Astrocyte (in vitro differentiated cells and primary cell): ENCODE data around the gene TCTN1. TPM values are rescaled to one million over a fixed set of nuclear protein-coding genes. Genes with fewer than 3 reads are reported as not detected.

Experiments
- DNase-seq: peaks from one replicate; pipeline ENCODE4 v3.0.0-alpha.2; 2010; ENCODE audit warnings: low read depth
- FAIRE-seq: peaks from 2 replicates; lab custom pipeline; 2011; peaks lifted over from hg19 to GRCh38; lab: Jason Lieb, UNC
- H2AFZ ChIP-seq: 2 replicates; pipeline ENCODE4 v1.6.0; 2012; ENCODE audit warnings: low read depth, low read length, inconsistent platforms
- H3K27ac ChIP-seq: 2 replicates; pipeline ENCODE4 v1.5.1; 2011; ENCODE audit warnings: low read depth, low read length, inconsistent platforms
- H3K27me3 ChIP-seq: 2 replicates; pipeline ENCODE4 v1.6.0; 2011; ENCODE audit warnings: low read length, inconsistent platforms; ENCODE audit not compliant: insufficient read depth
- H3K36me3 ChIP-seq: 2 replicates; pipeline ENCODE4 v1.5.1; 2011; ENCODE audit warnings: low read length, inconsistent platforms; ENCODE audit not compliant: insufficient read depth
- H3K4me1 ChIP-seq: 2 replicates; pipeline ENCODE4 v1.5.1; 2011; ENCODE audit warnings: low read length, inconsistent platforms; ENCODE audit not compliant: insufficient read depth
- H3K4me2 ChIP-seq: 2 replicates; pipeline ENCODE4 v1.6.0; 2012; ENCODE audit warnings: low read length, inconsistent platforms
- H3K4me3 ChIP-seq: 2 replicates; pipeline ENCODE4 v1.5.1; 2011; ENCODE audit warnings: low read depth, mild to moderate bottlenecking, low read length, inconsistent platforms; ENCODE audit not compliant: insufficient read depth
- H3K79me2 ChIP-seq: 2 replicates; pipeline ENCODE4 v1.6.0; 2012; ENCODE audit warnings: mild to moderate bottlenecking, low read length, inconsistent platforms; ENCODE audit not compliant: insufficient read depth
- H3K9ac ChIP-seq: 2 replicates; pipeline ENCODE4 v1.6.0; 2012; ENCODE audit warnings: mild to moderate bottlenecking, low read length, inconsistent platforms
- H3K9me3 ChIP-seq: 2 replicates; pipeline ENCODE4 v1.5.1; 2012; ENCODE audit warnings: low read depth, mild to moderate bottlenecking, low read length, inconsistent platforms; ENCODE audit not compliant: insufficient read depth
- H4K20me1 ChIP-seq: 2 replicates; pipeline ENCODE4 v1.6.0; 2012; ENCODE audit warnings: low read length, inconsistent platforms; ENCODE audit not compliant: insufficient read depth
- H3K27ac Mint-ChIP-seq: one replicate; pipeline ENCODE4 v1.8.0; 2021; ENCODE audit warnings: mild to moderate bottlenecking, mixed read lengths; ENCODE audit not compliant: unreplicated experiment
- H3K27me3 Mint-ChIP-seq: one replicate; pipeline ENCODE4 v1.8.0; 2021; ENCODE audit warnings: low read depth, mixed read lengths; ENCODE audit not compliant: unreplicated experiment
- H3K36me3 Mint-ChIP-seq: one replicate; pipeline ENCODE4 v1.8.0; 2021; ENCODE audit warnings: low read depth, mixed read lengths; ENCODE audit not compliant: unreplicated experiment
- H3K4me1 Mint-ChIP-seq: one replicate; pipeline ENCODE4 v1.8.0; 2021; ENCODE audit warnings: low read depth, mixed read lengths; ENCODE audit not compliant: unreplicated experiment
- H3K4me3 Mint-ChIP-seq: one replicate; pipeline ENCODE4 v1.8.0; 2021; ENCODE audit warnings: mild to moderate bottlenecking, moderate library complexity, mixed read lengths; ENCODE audit not compliant: unreplicated experiment
- H3K9me3 Mint-ChIP-seq: one replicate; pipeline ENCODE4 v1.8.0; 2021; ENCODE audit warnings: mild to moderate bottlenecking, mixed read lengths; ENCODE audit not compliant: unreplicated experiment
- EZH2 ChIP-seq: IDR thresholded peaks from 2 replicates; pipeline ENCODE4 v1.6.1; 2012; ENCODE audit warnings: mild to moderate bottlenecking, low read length, inconsistent platforms; ENCODE audit not compliant: insufficient read depth
- total RNA-seq: library from RNA; stranded (reverse); gene quantifications from 2 replicates; pipeline ENCODE4 v1.2.1, GENCODE V29; 2021
- TF ChIP-seq, protein P1 (sequence below): IDR thresholded peaks from 2 replicates; pipeline ENCODE4 v1.5.1; 2011; ENCODE audit warnings: low read depth, mild to moderate bottlenecking, inconsistent platforms, low read length, moderate library complexity; ENCODE audit not compliant: insufficient read depth

Gene TCTN1
- total RNA-seq, 1 donor from 2014 or later, result 22.6 TPM

DNA sequence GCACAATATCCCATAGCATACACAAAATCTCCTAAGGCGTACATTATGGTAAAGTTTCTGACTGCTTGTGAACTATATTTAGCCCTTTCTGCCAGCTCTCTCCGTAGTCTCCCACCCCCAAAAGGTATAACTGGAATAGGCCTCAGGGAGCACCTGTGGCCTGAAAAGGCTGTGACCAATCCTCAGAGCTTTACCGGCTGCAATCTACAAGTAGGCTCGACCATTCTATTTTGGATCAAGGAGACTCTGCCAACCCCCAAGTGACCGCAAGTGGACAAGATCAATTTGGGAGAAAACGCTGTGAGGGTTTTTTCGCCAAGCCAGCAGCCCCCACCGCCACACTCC is 32.0 kb upstream of the TCTN1 start:
- H3K36me3 ChIP-seq, result no peaks in the 10 kb centered on the region
- Mint-ChIP-seq H3K27ac (peak overlapping the region; percentile 76), H3K27me3 (no peaks in the 10 kb centered on the region), H3K4me1 (peaks cover 25% of the 10 kb centered on the region), H3K4me3 (peak overlapping the region; percentile 89), H3K36me3 (no peaks in the 10 kb centered on the region), H3K9me3 (no peaks in the 10 kb centered on the region)
- H3K27me3 ChIP-seq, result no peaks in the 10 kb centered on the region
- peaks cover 23% of the 10 kb centered on the region for H3K4me1 ChIP-seq
- peaks cover 33% of the 10 kb centered on the region for H4K20me1 ChIP-seq
- peak overlapping the region; percentile 98 for H3K4me2 ChIP-seq
- TF ChIP-seq, protein P1, sequence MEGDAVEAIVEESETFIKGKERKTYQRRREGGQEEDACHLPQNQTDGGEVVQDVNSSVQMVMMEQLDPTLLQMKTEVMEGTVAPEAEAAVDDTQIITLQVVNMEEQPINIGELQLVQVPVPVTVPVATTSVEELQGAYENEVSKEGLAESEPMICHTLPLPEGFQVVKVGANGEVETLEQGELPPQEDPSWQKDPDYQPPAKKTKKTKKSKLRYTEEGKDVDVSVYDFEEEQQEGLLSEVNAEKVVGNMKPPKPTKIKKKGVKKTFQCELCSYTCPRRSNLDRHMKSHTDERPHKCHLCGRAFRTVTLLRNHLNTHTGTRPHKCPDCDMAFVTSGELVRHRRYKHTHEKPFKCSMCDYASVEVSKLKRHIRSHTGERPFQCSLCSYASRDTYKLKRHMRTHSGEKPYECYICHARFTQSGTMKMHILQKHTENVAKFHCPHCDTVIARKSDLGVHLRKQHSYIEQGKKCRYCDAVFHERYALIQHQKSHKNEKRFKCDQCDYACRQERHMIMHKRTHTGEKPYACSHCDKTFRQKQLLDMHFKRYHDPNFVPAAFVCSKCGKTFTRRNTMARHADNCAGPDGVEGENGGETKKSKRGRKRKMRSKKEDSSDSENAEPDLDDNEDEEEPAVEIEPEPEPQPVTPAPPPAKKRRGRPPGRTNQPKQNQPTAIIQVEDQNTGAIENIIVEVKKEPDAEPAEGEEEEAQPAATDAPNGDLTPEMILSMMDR, result no peak
- TF ChIP-seq EZH2, result no peak
- no peak for FAIRE-seq
- no peak for DNase-seq
- no peak overlapping the region for H3K27ac ChIP-seq
- H3K9ac ChIP-seq, result peak overlapping the region; percentile 87
- no peaks in the 10 kb centered on the region for H3K9me3 ChIP-seq
- peaks cover 50% of the 10 kb centered on the region for H3K79me2 ChIP-seq
- H3K4me3 ChIP-seq, result peak overlapping the region; percentile 76
- H2AFZ ChIP-seq, result peak overlapping the region; percentile 78

DNA sequence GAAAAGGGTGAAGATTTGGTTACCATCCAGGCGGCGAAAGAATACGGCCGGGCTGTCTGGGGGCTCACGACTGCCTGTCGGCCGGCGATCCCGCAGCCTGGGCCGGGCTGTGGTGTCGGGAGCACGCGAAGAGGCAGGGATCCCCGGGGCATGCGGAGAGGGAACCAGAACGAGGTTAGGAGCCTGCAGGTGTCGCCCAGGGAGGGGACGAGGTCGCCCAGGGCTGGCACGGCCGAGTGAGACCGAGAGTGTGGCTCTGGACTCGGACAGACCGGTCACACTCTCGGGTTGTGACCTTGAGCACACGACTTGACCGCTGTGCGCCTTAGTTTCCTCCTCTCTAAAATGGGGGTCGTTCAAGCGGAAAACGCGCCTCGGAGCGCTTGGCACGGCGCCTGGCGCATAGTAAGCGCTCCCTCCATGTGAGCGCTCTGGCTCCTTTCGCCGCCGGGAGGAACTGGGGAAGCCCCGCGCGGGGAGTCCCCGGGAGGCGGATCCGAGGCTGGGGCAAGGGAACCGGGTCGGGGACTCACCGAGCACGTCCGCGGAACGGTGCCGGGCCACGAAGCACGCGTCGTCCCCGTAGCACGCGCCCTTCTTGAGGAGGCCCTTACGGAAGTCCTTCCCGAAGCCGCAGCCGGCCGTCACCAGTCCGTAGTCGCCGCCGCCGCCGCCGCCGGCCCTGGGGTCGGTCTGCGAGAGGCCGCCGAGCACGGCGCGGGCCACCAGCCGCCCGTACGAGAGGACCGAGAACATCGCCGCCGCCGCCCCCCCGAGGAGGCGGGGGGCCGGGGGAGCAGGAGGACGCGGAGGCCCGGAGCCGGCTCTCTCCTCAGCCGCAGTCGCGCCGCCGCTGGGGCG is 31.4 kb upstream of the TCTN1 start:
- peak overlapping the region; percentile 63 for H3K27ac ChIP-seq
- Mint-ChIP-seq H3K4me3 (peak overlapping the region; percentile 89), H3K4me1 (peaks cover 23% of the 10 kb centered on the region), H3K36me3 (no peaks in the 10 kb centered on the region), H3K27ac (peak overlapping the region; percentile 76), H3K27me3 (no peaks in the 10 kb centered on the region), H3K9me3 (no peaks in the 10 kb centered on the region)
- peak overlapping the region; percentile 87 for H3K9ac ChIP-seq
- peak overlapping the region; percentile 78 for H2AFZ ChIP-seq
- TF ChIP-seq, protein P1, result no peak
- no peak for TF ChIP-seq EZH2
- peak overlapping the region; percentile 98 for H3K4me2 ChIP-seq
- H3K36me3 ChIP-seq, result no peaks in the 10 kb centered on the region
- H3K9me3 ChIP-seq, result no peaks in the 10 kb centered on the region
- peaks cover 23% of the 10 kb centered on the region for H3K4me1 ChIP-seq
- peaks cover 44% of the 10 kb centered on the region for H3K79me2 ChIP-seq
- no peaks in the 10 kb centered on the region for H3K27me3 ChIP-seq
- FAIRE-seq, result no peak
- no peak for DNase-seq
- peak overlapping the region; percentile 76 for H3K4me3 ChIP-seq
- H4K20me1 ChIP-seq, result peaks cover 33% of the 10 kb centered on the region
